GM21390 (cell line): Measurements from ENCODE around the gene PLK3.
"Not testable (repeated sequence)": the region's sequence is repeated elsewhere in the genome, so short reads cannot be mapped to it uniquely, and the experiment has no call there.

Experiments
- ATAC-seq: cut with Tn5 transposase; IDR thresholded peaks from one replicate; pipeline ENCODE4 v1.9.1; 2021; ENCODE audit not compliant: unreplicated experiment

PLK3 gene

GRCh38 chr1:44808063-44808937, 8.1 kb downstream of the PLK3 start, which contains the start of gene BTBD19:
Gene BTBD19, plus strand, starts transcription at chr1:44808523. Its CDS starts 298 bp downstream, at chr1:44808821.
- ATAC-seq, result no peak

- ATAC-seq, result peak; percentile 43
These were observed 9.1 kb downstream of the PLK3 start for GRCh38 chr1:44808938-44809917.

GRCh38 chr1:44810101-44810761, 10.1 kb downstream of the PLK3 start:
- ATAC-seq, result no peak

GRCh38 chr1:44810762-44811105, 10.6 kb downstream of the PLK3 start:
- not testable (repeated sequence) for ATAC-seq

GRCh38 chr1:44811234-44811633, 11.1 kb downstream of the PLK3 start:
- ATAC-seq, result no peak

- no peak for ATAC-seq
These were observed 12.8 kb downstream of the PLK3 start for GRCh38 chr1:44812822-44813543.

GRCh38 chr1:44815926-44816325, 15.7 kb downstream of the PLK3 start:
- ATAC-seq, result not testable (repeated sequence)

GRCh38 chr1:44817307-44817706, 17.1 kb downstream of the PLK3 start:
- ATAC-seq, result no peak

GRCh38 chr1:44817771-44818495, 17.8 kb downstream of the PLK3 start:
- no peak for ATAC-seq

GRCh38 chr1:44819196-44819607, 19.0 kb downstream of the PLK3 start:
- ATAC-seq, result no peak

GRCh38 chr1:44819608-44820327, 19.6 kb downstream of the PLK3 start:
- peak; percentile 78 for ATAC-seq

- ATAC-seq, result no peak
These were observed 20.4 kb downstream of the PLK3 start for GRCh38 chr1:44820328-44821239.

- ATAC-seq, result no peak
These were observed 21.1 kb downstream of the PLK3 start for GRCh38 chr1:44821240-44821715.

- ATAC-seq, result no peak
These were observed 22.0 kb downstream of the PLK3 start for GRCh38 chr1:44822131-44822701.

- no peak for ATAC-seq
These were observed 22.8 kb downstream of the PLK3 start for GRCh38 chr1:44822981-44823451.

- not testable (repeated sequence) for ATAC-seq
These were observed 24.2 kb downstream of the PLK3 start for GRCh38 chr1:44824392-44824791.
